ENCODE results near the gene ABCB10. TPM values are rescaled to one million over a fixed set of nuclear protein-coding genes. Genes with fewer than 3 reads are reported as not detected.
"Not testable (repeated sequence)": the region's sequence is repeated elsewhere in the genome, so short reads cannot be mapped to it uniquely, and the experiment has no call there.

ABCB10 gene
- total RNA-seq, 6 experiments from 2014 or later: 16.1 to 21.0 (median 18.4) TPM

DNA sequence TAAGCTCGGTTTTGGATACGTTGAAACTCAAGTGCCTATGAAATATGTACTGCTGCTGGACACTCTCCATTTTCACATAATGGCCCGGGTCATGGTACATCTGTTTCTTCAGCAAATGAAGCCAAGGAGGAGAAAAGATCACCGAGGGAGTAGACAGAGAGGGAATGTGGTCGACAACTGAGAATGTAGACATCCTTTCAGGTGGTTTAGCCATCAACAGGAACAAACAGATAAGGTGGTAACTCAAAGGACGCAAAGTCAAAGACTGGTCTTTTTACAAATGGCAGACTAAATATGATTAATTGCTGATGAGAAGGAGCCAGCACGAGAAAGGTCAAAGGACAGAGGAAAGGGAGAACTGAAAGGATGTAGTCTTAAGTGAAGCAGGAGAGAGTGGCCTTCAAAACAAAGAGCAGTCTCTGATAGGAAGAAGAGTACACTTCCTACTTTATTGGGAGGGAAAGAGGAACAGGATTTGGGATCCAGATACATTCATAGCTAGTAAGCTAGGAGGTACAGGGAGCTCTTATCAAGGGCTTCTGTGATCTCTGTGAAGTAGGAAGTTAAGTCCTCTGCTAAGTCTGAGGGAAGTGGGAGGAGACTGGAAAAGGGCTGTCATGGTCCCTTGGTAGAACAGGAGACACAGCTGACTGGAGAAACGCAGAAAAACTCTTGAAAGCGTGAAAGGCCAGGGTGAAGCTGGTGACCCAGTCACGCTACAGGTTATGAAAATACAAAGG is 78.7 kb downstream of the ABCB10 start:
- no peak overlapping the region for H3K27ac Mint-ChIP-seq
- TF ChIP-seq, protein P1, sequence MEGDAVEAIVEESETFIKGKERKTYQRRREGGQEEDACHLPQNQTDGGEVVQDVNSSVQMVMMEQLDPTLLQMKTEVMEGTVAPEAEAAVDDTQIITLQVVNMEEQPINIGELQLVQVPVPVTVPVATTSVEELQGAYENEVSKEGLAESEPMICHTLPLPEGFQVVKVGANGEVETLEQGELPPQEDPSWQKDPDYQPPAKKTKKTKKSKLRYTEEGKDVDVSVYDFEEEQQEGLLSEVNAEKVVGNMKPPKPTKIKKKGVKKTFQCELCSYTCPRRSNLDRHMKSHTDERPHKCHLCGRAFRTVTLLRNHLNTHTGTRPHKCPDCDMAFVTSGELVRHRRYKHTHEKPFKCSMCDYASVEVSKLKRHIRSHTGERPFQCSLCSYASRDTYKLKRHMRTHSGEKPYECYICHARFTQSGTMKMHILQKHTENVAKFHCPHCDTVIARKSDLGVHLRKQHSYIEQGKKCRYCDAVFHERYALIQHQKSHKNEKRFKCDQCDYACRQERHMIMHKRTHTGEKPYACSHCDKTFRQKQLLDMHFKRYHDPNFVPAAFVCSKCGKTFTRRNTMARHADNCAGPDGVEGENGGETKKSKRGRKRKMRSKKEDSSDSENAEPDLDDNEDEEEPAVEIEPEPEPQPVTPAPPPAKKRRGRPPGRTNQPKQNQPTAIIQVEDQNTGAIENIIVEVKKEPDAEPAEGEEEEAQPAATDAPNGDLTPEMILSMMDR (IDR thresholded peaks at IDR 0.05): no peak
- peaks cover 7% of the 10 kb centered on the region for H3K4me1 Mint-ChIP-seq (ENCODE audit: low read depth)
- H3K27me3 Mint-ChIP-seq (ENCODE audit: insufficient read depth): no peaks in the 10 kb centered on the region
- no peak for DNase-seq
- no peaks in the 10 kb centered on the region for H3K9me3 Mint-ChIP-seq
- peaks cover 14% of the 10 kb centered on the region for H3K36me3 Mint-ChIP-seq (ENCODE audit: low read depth)
- no peak overlapping the region for H3K4me3 Mint-ChIP-seq

DNA sequence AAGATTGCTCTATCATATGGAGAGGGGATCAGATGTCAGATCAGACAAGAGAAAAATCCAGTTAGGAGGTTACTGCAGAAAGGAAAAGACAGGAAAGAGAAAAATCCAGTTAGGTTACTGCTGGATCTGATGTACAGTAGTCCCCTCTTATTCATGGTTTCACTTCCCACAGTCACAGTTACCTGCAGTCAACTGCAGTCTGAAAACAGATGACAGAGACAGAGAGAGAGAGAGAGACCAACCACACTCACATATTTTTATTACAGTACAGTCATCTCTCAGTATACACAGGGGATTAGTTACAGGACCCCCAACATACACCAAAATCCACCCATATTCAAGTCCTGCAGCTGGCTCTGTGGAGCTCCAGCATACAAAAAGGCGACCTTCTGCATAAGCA is 79.7 kb downstream of the ABCB10 start:
- H3K27me3 Mint-ChIP-seq (ENCODE audit: insufficient read depth): no peaks in the 10 kb centered on the region
- TF ChIP-seq, protein P1 (IDR thresholded peaks at IDR 0.05): no peak
- H3K27ac Mint-ChIP-seq: no peak overlapping the region
- no peak for DNase-seq
- H3K4me3 Mint-ChIP-seq: no peak overlapping the region
- H3K36me3 Mint-ChIP-seq (ENCODE audit: low read depth): peaks cover 19% of the 10 kb centered on the region
- H3K9me3 Mint-ChIP-seq: no peaks in the 10 kb centered on the region
- peaks cover 7% of the 10 kb centered on the region for H3K4me1 Mint-ChIP-seq (ENCODE audit: low read depth)

DNA sequence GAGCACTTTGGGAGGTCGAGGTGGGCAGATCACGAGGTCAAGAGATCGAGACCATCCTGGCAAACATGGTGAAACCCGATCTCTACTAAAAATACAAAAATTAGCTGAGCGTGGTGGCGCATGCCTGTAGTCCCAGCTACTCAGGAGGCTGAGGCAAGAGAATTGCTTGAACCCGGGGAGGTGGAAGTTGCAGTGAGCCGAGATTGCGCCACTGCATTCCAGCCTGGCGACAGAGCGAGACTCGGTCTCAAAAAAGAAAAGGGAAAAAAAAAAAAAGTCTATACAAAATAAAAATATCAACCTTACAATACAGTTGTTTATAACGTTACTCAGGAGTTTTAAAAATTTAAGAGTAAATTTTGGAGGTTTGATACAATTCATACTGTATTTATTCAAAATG is 82.6 kb downstream of the ABCB10 start:
- H3K27ac Mint-ChIP-seq; H3K4me1 Mint-ChIP-seq (ENCODE audit: low read depth); H3K4me3 Mint-ChIP-seq; H3K27me3 Mint-ChIP-seq (ENCODE audit: insufficient read depth); DNase-seq; H3K9me3 Mint-ChIP-seq: not testable (repeated sequence)
- peaks cover 14% of the 10 kb centered on the region for H3K36me3 Mint-ChIP-seq (ENCODE audit: low read depth)

DNA sequence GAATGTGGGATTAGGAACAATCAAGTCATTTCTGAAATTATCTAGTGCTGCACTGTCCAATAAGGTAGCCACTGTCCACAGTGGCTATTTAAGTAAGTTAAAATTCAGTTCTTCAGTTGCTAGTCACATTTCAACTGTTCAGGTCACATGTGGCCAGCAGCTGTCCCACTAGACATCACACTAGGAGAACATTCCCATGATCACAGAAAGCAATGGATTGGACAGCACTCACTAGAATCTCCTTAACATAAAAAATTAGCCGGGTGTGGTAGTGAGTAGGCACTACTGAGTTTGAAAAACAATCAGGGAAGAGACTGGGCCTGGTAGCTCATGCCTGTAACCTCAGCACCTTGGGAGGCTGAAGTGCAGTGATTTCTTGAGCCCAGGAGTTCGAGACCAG is 84.0 kb downstream of the ABCB10 start:
- Mint-ChIP-seq H3K9me3 (no peaks in the 10 kb centered on the region), H3K36me3 (ENCODE audit: low read depth) (peaks cover 22% of the 10 kb centered on the region), H3K4me3 (no peak overlapping the region), H3K27me3 (ENCODE audit: insufficient read depth) (no peaks in the 10 kb centered on the region), H3K27ac (no peak overlapping the region), H3K4me1 (ENCODE audit: low read depth) (no peaks in the 10 kb centered on the region)
- no peak for DNase-seq
- TF ChIP-seq, protein P1 (IDR thresholded peaks at IDR 0.05): no peak

DNA sequence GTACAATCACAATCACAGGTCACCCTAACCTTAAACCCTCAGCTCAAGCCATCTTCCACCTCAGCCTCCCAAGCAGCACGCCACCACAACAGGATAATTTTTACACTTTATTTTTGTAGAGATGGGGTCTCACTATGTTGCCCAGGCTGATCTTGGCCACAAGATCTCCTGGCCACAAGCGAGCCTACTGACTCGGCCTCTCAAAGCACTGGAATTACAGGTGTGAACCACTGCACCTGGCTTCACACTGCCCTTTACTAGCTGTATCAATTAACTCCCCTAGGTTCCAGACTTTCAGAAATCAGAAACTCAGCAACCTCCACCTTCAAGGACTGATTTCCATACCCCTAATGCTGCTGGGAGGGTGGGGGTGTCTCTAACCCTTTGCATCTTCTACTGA is 87.3 kb downstream of the ABCB10 start:
- Mint-ChIP-seq H3K4me1 (ENCODE audit: low read depth) (no peaks in the 10 kb centered on the region), H3K9me3 (no peaks in the 10 kb centered on the region), H3K27ac (no peak overlapping the region), H3K27me3 (ENCODE audit: insufficient read depth) (no peaks in the 10 kb centered on the region), H3K4me3 (no peak overlapping the region), H3K36me3 (ENCODE audit: low read depth) (peaks cover 24% of the 10 kb centered on the region; the same call in 1 of the 2 replicates)
- TF ChIP-seq, protein P1 (IDR thresholded peaks at IDR 0.05): no peak
- DNase-seq: no peak

DNA sequence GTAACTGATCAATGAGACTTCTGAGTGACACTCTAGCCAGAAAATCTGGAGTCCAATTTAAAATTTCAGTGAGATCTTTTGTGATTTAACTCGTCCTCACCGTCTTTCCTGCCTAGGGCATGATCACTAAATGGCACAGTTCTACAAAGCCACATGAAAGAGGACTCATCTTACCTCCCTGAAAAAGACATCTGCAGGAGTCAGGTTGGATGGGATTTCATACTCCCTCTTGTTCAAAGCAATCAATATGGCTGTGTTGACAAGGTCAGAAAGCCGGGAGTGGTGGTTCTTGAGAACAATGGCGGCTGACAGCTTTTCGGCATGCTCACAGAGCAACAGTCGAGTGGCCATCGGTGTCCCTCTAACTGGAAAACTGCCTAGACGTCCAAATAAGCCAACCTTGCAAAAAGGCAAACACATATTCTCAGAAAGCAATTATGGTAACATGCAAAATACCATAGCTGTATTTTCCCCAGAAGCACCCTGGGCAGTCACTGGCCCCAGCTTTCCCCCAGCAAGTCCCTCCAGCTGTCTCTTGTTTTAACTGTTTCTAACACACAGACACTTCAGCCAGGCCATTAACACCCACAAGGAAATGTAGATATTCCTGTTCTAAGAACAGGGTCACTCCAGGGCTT is 88.0 kb downstream of the ABCB10 start:
- TF ChIP-seq, protein P1 (IDR thresholded peaks at IDR 0.05): no peak
- Mint-ChIP-seq H3K27me3 (ENCODE audit: insufficient read depth) (no peaks in the 10 kb centered on the region), H3K4me1 (ENCODE audit: low read depth) (no peaks in the 10 kb centered on the region), H3K9me3 (no peaks in the 10 kb centered on the region), H3K4me3 (no peak overlapping the region), H3K36me3 (ENCODE audit: low read depth) (peaks cover 24% of the 10 kb centered on the region; the same call in 1 of the 2 replicates), H3K27ac (no peak overlapping the region)
- DNase-seq: no peak

All from HFFc6 (cell line).